ENCODE data around the gene R3HDM2. TPM values are rescaled to one million over a fixed set of nuclear protein-coding genes. Genes with fewer than 3 reads are reported as not detected.

The R3HDM2 gene
- total and polyA plus RNA-seq, 2 donors (not counting 1 experiment from before 2014, with no cell fraction given), result 21.3 to 22.8 TPM

GRCh38 chr12:57467212-57467874, 36.5 kb upstream of the R3HDM2 start:
- H3K4me1 ChIP-seq (ENCODE audit: control insufficient read depth, extremely low read depth, insufficient read depth, low read length), result no peaks in the 10 kb centered on the region
- H3K36me3 ChIP-seq (ENCODE audit: control insufficient read depth, insufficient read depth, low read length), result no peaks in the 10 kb centered on the region
- no peak overlapping the region for H3K4me2 ChIP-seq (ENCODE audit: extremely low read depth, insufficient read depth, low read length)
- no peak overlapping the region for H3K27ac ChIP-seq (ENCODE audit: insufficient read depth, low read length)
- H3K9me3 ChIP-seq (ENCODE audit: control insufficient read depth, insufficient read depth, low read depth, low read length), result no peaks in the 10 kb centered on the region
- H3K27me3 ChIP-seq (ENCODE audit: control insufficient read depth, insufficient read depth, low read length), result peaks cover 18% of the 10 kb centered on the region
- H2AFZ ChIP-seq (ENCODE audit: low read length), result no peak overlapping the region
- H3K4me3 ChIP-seq (replicated peaks in 1 of 4; ENCODE audit: control extremely low read depth in 1 of 4, insufficient read depth in 1 of 4, low read depth in 3 of 4, low read length in 4 of 4), result no peak overlapping the region
- no peak for DNase-seq (ENCODE audit: low read depth in 2 of 2)
- H4K20me1 ChIP-seq (ENCODE audit: control insufficient read depth, extremely low read depth, insufficient read depth, low read length), result no peaks in the 10 kb centered on the region
- H3K79me2 ChIP-seq (ENCODE audit: control insufficient read depth, insufficient read depth, low read length), result no peaks in the 10 kb centered on the region
- no peak for TF ChIP-seq EZH2 (IDR thresholded peaks at IDR 0.05; ENCODE audit: low read length, missing control alignments)
- TF ChIP-seq CTCF (conservative IDR thresholded peaks at IDR 0.05 in 1 of 2, IDR thresholded peaks at IDR 0.05 in 1 of 2; ENCODE audit: low read depth in 1 of 2, low read length in 2 of 2), result no peak
- no peak overlapping the region for H3K9ac ChIP-seq (ENCODE audit: insufficient read depth, low read length)

GRCh38 chr12:57465747-57466505, 35.1 kb upstream of the R3HDM2 start:
- no peaks in the 10 kb centered on the region for H3K4me1 ChIP-seq (ENCODE audit: control insufficient read depth, extremely low read depth, insufficient read depth, low read length)
- H3K9me3 ChIP-seq (ENCODE audit: control insufficient read depth, insufficient read depth, low read depth, low read length), result no peaks in the 10 kb centered on the region
- H3K79me2 ChIP-seq (ENCODE audit: control insufficient read depth, insufficient read depth, low read length), result no peaks in the 10 kb centered on the region
- no peak overlapping the region for H3K27ac ChIP-seq (ENCODE audit: insufficient read depth, low read length)
- no peak overlapping the region for H2AFZ ChIP-seq (ENCODE audit: low read length)
- H4K20me1 ChIP-seq (ENCODE audit: control insufficient read depth, extremely low read depth, insufficient read depth, low read length), result no peaks in the 10 kb centered on the region
- no peak for TF ChIP-seq EZH2 (IDR thresholded peaks at IDR 0.05; ENCODE audit: low read length, missing control alignments)
- no peak for TF ChIP-seq CTCF (conservative IDR thresholded peaks at IDR 0.05 in 1 of 2, IDR thresholded peaks at IDR 0.05 in 1 of 2; ENCODE audit: low read depth in 1 of 2, low read length in 2 of 2)
- no peak for DNase-seq (ENCODE audit: low read depth in 2 of 2)
- H3K27me3 ChIP-seq (ENCODE audit: control insufficient read depth, insufficient read depth, low read length), result peaks cover 12% of the 10 kb centered on the region
- H3K9ac ChIP-seq (ENCODE audit: insufficient read depth, low read length), result no peak overlapping the region
- H3K4me2 ChIP-seq (ENCODE audit: extremely low read depth, insufficient read depth, low read length), result no peak overlapping the region
- no peaks in the 10 kb centered on the region for H3K36me3 ChIP-seq (ENCODE audit: control insufficient read depth, insufficient read depth, low read length)
- no peak overlapping the region for H3K4me3 ChIP-seq (replicated peaks in 1 of 4; ENCODE audit: control extremely low read depth in 1 of 4, insufficient read depth in 1 of 4, low read depth in 3 of 4, low read length in 4 of 4)

- no peaks in the 10 kb centered on the region for H3K9me3 ChIP-seq (ENCODE audit: control insufficient read depth, insufficient read depth, low read depth, low read length)
- H3K9ac ChIP-seq (ENCODE audit: insufficient read depth, low read length), result no peak overlapping the region
- no peak overlapping the region for H3K4me3 ChIP-seq (replicated peaks in 1 of 4; ENCODE audit: control extremely low read depth in 1 of 4, insufficient read depth in 1 of 4, low read depth in 3 of 4, low read length in 4 of 4)
- H3K27ac ChIP-seq (ENCODE audit: insufficient read depth, low read length), result no peak overlapping the region
- TF ChIP-seq CTCF (conservative IDR thresholded peaks at IDR 0.05 in 1 of 2, IDR thresholded peaks at IDR 0.05 in 1 of 2; ENCODE audit: low read depth in 1 of 2, low read length in 2 of 2) (no peak), EZH2 (IDR thresholded peaks at IDR 0.05; ENCODE audit: low read length, missing control alignments) (no peak)
- H3K36me3 ChIP-seq (ENCODE audit: control insufficient read depth, insufficient read depth, low read length), result no peaks in the 10 kb centered on the region
- no peaks in the 10 kb centered on the region for H4K20me1 ChIP-seq (ENCODE audit: control insufficient read depth, extremely low read depth, insufficient read depth, low read length)
- H3K4me2 ChIP-seq (ENCODE audit: extremely low read depth, insufficient read depth, low read length), result no peak overlapping the region
- H3K4me1 ChIP-seq (ENCODE audit: control insufficient read depth, extremely low read depth, insufficient read depth, low read length), result peaks cover 2% of the 10 kb centered on the region
- H3K27me3 ChIP-seq (ENCODE audit: control insufficient read depth, insufficient read depth, low read length), result peaks cover 12% of the 10 kb centered on the region
- H3K79me2 ChIP-seq (ENCODE audit: control insufficient read depth, insufficient read depth, low read length), result no peaks in the 10 kb centered on the region
- DNase-seq (ENCODE audit: low read depth in 2 of 2), result no peak
- H2AFZ ChIP-seq (ENCODE audit: low read length), result no peak overlapping the region
Observed at GRCh38 chr12:57465030-57465746, 34.3 kb upstream of the R3HDM2 start.

All from fibroblast of lung (primary cell).